Neuronal stem cell (in vitro differentiated cells): ENCODE data around the gene CPEB3.

Experiments used
- DNase-seq: peaks from one replicate; pipeline ENCODE4 v3.0.0-alpha.2; 2013; ENCODE audit warnings: low spot score
- H2AFZ ChIP-seq: one replicate; pipeline ENCODE4 v1.6.1; 2013; ENCODE audit warnings: mild to moderate bottlenecking, low read length, inconsistent platforms
- H2AK5ac ChIP-seq: 2 replicates; pipeline ENCODE4 v1.6.1; 2013; ENCODE audit warnings: low read depth, mild to moderate bottlenecking, inconsistent platforms, low read length, moderate library complexity, mixed read lengths
- H2BK120ac ChIP-seq: 2 replicates; pipeline ENCODE4 v1.6.1; 2013; ENCODE audit warnings: low read depth, mild to moderate bottlenecking, inconsistent platforms, low read length, moderate library complexity, mixed read lengths
- H2BK12ac ChIP-seq: one replicate; pipeline ENCODE4 v1.6.1; 2013; ENCODE audit warnings: low read length, inconsistent platforms
- H2BK15ac ChIP-seq: 2 replicates; pipeline ENCODE4 v1.6.1; 2013; ENCODE audit warnings: mild to moderate bottlenecking, low read length, inconsistent platforms, mixed read lengths
- H2BK5ac ChIP-seq: one replicate; pipeline ENCODE4 v1.6.1; 2013; ENCODE audit warnings: inconsistent platforms, mild to moderate bottlenecking, low read length, moderate library complexity
- H3K14ac ChIP-seq: one replicate; pipeline ENCODE4 v1.6.1; 2013; ENCODE audit warnings: low read length, inconsistent platforms
- H3K18ac ChIP-seq: 2 replicates; pipeline ENCODE4 v1.6.1; 2013; ENCODE audit warnings: low read length, inconsistent platforms
- H3K23ac ChIP-seq: 2 replicates; pipeline ENCODE4 v1.6.1; 2013; ENCODE audit warnings: low read depth, mild to moderate bottlenecking, mixed read lengths, low read length, inconsistent platforms; ENCODE audit not compliant: poor library complexity
- H3K27ac ChIP-seq: replicated peaks from 3 replicates; pipeline ENCODE4 v1.5.1; 2013; ENCODE audit warnings: low read length, inconsistent platforms
- H3K27me3 ChIP-seq, 3 experiments: 2 replicates each; pipeline ENCODE4 v1.6.1; 2013; ENCODE audit warnings: low read length in 3 of 3, mild to moderate bottlenecking in 2 of 3, inconsistent platforms in 1 of 3, low read depth in 1 of 3, mixed read lengths in 1 of 3, moderate library complexity in 1 of 3; ENCODE audit not compliant: control insufficient read depth in 3 of 3, insufficient read depth in 3 of 3
- H3K36me3 ChIP-seq, 2 donors: replicated peaks in 1 of 2; 2 replicates each; pipeline ENCODE4 v1.6.1; 2013; ENCODE audit warnings: low read length in 2 of 2; ENCODE audit not compliant: control insufficient read depth in 2 of 2, insufficient read depth in 2 of 2
- H3K4ac ChIP-seq: 2 replicates; pipeline ENCODE4 v1.6.1; 2013; ENCODE audit warnings: inconsistent platforms, mild to moderate bottlenecking, low read length, moderate library complexity
- H3K4me1 ChIP-seq, 2 donors: 1 replicate in 1 of 2; 2 replicates in 1 of 2; pipeline ENCODE4 v1.6.1; 2013; ENCODE audit warnings: low read length in 2 of 2, low read depth in 1 of 2; ENCODE audit not compliant: control insufficient read depth in 2 of 2, insufficient read depth in 1 of 2
- H3K4me2 ChIP-seq: one replicate; pipeline ENCODE4 v1.6.1; 2013; ENCODE audit warnings: mild to moderate bottlenecking, low read length, inconsistent platforms; ENCODE audit not compliant: insufficient read depth, poor library complexity, severe bottlenecking
- H3K4me3 ChIP-seq, 2 donors: 2 replicates each; pipeline ENCODE4 v1.5.1; 2013; ENCODE audit warnings: low read length in 2 of 2, mild to moderate bottlenecking in 2 of 2, inconsistent platforms in 1 of 2, moderate library complexity in 1 of 2
- H3K79me1 ChIP-seq: one replicate; pipeline ENCODE4 v1.6.1; 2013; ENCODE audit warnings: low read depth, mild to moderate bottlenecking, inconsistent platforms, low read length, moderate library complexity
- H3K9ac ChIP-seq: one replicate; pipeline ENCODE4 v1.6.1; 2013; ENCODE audit warnings: mild to moderate bottlenecking, low read depth, low read length, inconsistent platforms; ENCODE audit not compliant: poor library complexity
- H3K9me3 ChIP-seq, 2 donors: replicated peaks in 1 of 2; 2 replicates each; pipeline versions ENCODE3 to v1.6.1; 2013; ENCODE audit warnings: low read length in 2 of 2, mild to moderate bottlenecking in 2 of 2, inconsistent platforms in 1 of 2, low read depth in 1 of 2, mixed read lengths in 1 of 2, moderate library complexity in 1 of 2; ENCODE audit not compliant: control insufficient read depth in 2 of 2, insufficient read depth in 1 of 2
- H4K8ac ChIP-seq: one replicate; pipeline ENCODE4 v1.6.1; 2013; ENCODE audit warnings: low read depth, mild to moderate bottlenecking, inconsistent platforms, low read length, moderate library complexity
- H4K91ac ChIP-seq: one replicate; pipeline ENCODE4 v1.6.1; 2013; ENCODE audit warnings: low read length, low read depth, mild to moderate bottlenecking, inconsistent platforms; ENCODE audit not compliant: poor library complexity
- WGBS, 2 donors: extraction: QIAGEN DNeasy Blood & Tissue Kit; methylation state at CpG; one replicate each; pipeline ENCODE4 v1.1.7; 2013; ENCODE audit warnings: missing lambda C conversion rate in 2 of 2, mixed read lengths in 1 of 2; ENCODE audit not compliant: insufficient read length in 2 of 2, insufficient replicate concordance in 1 of 2; ENCODE audit errors: extremely low coverage in 2 of 2; 5-methylcytosine and 5-hydroxymethylcytosine counted together

CPEB3 gene

DNA sequence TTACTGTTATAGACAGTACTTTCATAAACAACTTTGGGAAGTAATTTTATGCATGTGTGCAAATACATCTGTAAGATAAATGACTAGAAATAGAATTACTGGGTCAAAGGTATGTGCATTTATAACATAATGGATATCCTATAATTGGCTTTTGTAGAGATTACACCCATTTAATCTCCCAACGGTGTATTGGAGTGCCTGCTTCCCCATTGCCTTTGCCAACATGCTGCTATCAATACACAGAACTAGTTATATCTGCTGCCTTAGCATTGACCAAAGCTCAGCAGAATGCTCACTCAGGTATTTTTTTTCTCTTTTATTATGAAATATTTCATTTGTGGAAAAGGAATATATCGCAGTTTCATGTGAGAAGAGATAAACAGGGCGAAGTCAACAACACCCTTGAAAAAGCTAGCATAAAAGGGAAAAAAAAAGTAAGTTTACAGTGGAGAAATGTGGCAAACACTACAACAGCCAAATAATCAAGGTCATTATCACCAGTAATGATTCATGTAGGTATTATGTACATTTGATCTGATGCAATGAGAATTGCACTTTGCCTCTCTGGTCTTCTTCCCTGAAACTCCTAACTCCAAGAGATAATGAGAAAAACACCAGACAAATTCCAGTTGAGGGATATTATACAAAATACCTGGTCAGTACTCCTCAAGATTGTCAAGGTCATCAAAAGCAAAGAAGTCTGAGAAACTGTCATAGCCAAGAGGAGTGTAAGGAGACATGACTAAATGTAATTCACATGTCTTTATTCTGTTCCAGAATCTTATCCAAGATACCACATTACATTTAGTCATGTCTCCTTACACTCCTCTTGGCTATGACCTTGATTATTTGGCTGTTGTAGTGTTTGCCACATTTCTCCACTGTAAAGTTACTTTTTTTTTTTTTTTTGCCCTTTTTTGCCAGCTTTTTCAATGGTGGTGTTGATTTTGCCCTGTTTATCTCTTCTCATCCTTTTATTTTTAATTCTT is 36.9 kb upstream of the CPEB3 start:
- Histone ChIP-seq H3K79me1 (peaks cover 2% of the 10 kb centered on the region), H3K4me1 (no peaks in the 10 kb centered on the region), H2AK5ac (no peak overlapping the region), H2BK120ac (no peak overlapping the region), H2BK12ac (no peak overlapping the region), H2BK15ac (no peak overlapping the region), H3K23ac (no peak overlapping the region), H3K4ac (no peak overlapping the region), H3K9me3 (no peaks in the 10 kb centered on the region), H3K18ac (no peak overlapping the region), H2AFZ (no peak overlapping the region), H3K4me3 (no peak overlapping the region), H3K14ac (no peak overlapping the region), H2BK5ac (no peak overlapping the region), H3K4me2 (no peak overlapping the region), H4K91ac (no peak overlapping the region), H3K9ac (no peak overlapping the region), H4K8ac (no peak overlapping the region), H3K36me3 (peaks cover 3 to 38% of the 10 kb centered on the region in 2 donors), H3K27me3 (no peaks in the 10 kb centered on the region), H3K27ac (no peak overlapping the region)
- no CpG with 5 or more reads among the region's 3 CpGs for WGBS, 2 donors
- no peak for DNase-seq

DNA sequence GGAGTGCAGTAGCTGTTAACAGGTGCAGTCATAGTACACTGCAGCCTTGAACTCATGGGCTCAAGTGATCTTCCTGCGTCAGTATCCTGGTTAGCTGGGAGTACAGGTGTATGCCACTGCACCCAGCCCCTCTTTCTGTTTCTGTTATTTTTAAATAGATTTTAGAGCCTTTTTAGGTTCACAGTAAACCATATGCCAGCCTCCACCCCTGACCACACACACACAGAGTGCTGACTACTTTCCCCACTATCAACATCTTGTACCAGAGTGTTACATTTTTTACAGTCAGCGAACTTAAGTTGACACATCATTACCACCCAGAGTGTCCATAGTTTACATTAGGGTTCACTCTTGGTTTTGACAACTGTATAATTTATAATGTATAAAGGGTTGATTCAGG is 32.2 kb upstream of the CPEB3 start:
- Histone ChIP-seq H2BK120ac (no peak overlapping the region), H3K23ac (no peak overlapping the region)
- WGBS, 2 donors, result no CpG with 5 or more reads among the region's 2 CpGs

DNA sequence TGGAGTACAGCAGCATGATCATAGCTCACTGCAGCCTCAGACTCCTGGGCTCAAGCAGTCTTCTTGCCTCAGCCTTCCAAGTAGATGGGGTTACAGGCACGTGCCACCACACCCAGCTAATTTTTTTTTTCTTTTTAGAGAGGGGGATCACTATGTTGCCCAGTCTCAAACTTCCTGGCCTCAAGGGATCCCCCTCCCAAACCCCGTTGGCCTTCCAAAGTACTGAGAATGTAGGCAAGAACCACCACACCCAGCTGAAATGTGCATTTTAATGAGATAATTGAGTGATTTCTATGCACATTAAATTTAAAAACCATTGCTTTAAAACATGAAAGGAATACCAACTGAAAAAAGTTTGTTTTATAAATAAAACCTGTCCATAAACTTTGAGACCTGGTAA is 25.7 kb upstream of the CPEB3 start:
- Histone ChIP-seq H3K4me3 (no peak overlapping the region), H3K9ac (no peak overlapping the region), H3K36me3 (peaks cover 7 to 81% of the 10 kb centered on the region in 2 donors), H3K18ac (no peak overlapping the region), H3K4me2 (no peak overlapping the region), H2AFZ (no peak overlapping the region), H3K9me3 (peaks cover 0 to 8% of the 10 kb centered on the region in 2 donors), H3K79me1 (no peaks in the 10 kb centered on the region), H3K14ac (no peak overlapping the region), H2BK12ac (no peak overlapping the region), H2BK5ac (no peak overlapping the region), H3K27me3 (no peaks in the 10 kb centered on the region), H2AK5ac (no peak overlapping the region), H4K8ac (no peak overlapping the region), H2BK120ac (no peak overlapping the region), H3K23ac (no peak overlapping the region), H2BK15ac (no peak overlapping the region), H3K27ac (no peak overlapping the region), H3K4ac (no peak overlapping the region), H3K4me1 (no peaks in the 10 kb centered on the region), H4K91ac (no peak overlapping the region)
- WGBS, 2 donors, result no CpG with 5 or more reads among the region's 2 CpGs
- no peak for DNase-seq

More for the DNA sequence above, 32.2 kb upstream of the CPEB3 start:
- peaks cover 5 to 47% of the 10 kb centered on the region in 2 donors for H3K36me3 ChIP-seq
- H2BK15ac ChIP-seq, result no peak overlapping the region
- H4K8ac ChIP-seq, result no peak overlapping the region
- no peak overlapping the region for H3K4me3 ChIP-seq
- no peak overlapping the region for H2AK5ac ChIP-seq
- no peak overlapping the region for H3K9ac ChIP-seq
- no peak overlapping the region for H3K4ac ChIP-seq
- H2AFZ ChIP-seq, result no peak overlapping the region
- H3K9me3 ChIP-seq, result peaks cover 0 to 8% of the 10 kb centered on the region in 2 donors
- peaks cover 2% of the 10 kb centered on the region for H3K79me1 ChIP-seq
- H2BK12ac ChIP-seq, result no peak overlapping the region
- H3K27ac ChIP-seq, result no peak overlapping the region
- H2BK5ac ChIP-seq, result no peak overlapping the region
- DNase-seq, result no peak
- H3K4me1 ChIP-seq, result no peaks in the 10 kb centered on the region
- no peak overlapping the region for H3K4me2 ChIP-seq
- H4K91ac ChIP-seq, result no peak overlapping the region
- H3K18ac ChIP-seq, result no peak overlapping the region
- H3K27me3 ChIP-seq, result no peaks in the 10 kb centered on the region
- no peak overlapping the region for H3K14ac ChIP-seq

DNA sequence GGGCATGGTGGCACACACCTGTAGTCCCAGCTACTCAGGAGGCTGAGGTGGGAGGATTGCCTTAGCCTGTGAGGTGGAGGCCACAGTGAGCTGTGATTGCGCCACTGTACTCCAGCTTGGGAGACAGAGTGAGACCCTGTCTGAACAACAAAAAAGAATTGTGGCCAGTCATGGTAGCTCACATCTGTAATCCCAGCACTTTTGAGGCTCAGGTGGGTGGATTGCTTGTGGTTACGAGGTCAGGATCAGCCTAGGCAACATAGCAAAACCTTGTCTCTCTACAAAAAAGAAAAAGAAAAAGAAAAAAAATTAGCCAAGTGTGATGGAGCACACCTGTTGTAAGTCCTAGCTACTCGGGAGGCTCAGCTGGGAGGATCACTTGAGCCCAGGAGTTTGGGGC is 22.9 kb upstream of the CPEB3 start:
- no peak overlapping the region for H2BK15ac ChIP-seq
- H3K18ac ChIP-seq, result no peak overlapping the region
- no peak overlapping the region for H2AK5ac ChIP-seq
- no CpG with 5 or more reads among the region's 3 CpGs for WGBS, 2 donors
- H3K14ac ChIP-seq, result no peak overlapping the region
- no peak for DNase-seq
- peaks cover 7 to 82% of the 10 kb centered on the region in 2 donors for H3K36me3 ChIP-seq
- peaks cover 0 to 2% of the 10 kb centered on the region in 2 donors for H3K9me3 ChIP-seq
- H2BK120ac ChIP-seq, result no peak overlapping the region
- H3K27me3 ChIP-seq, result no peaks in the 10 kb centered on the region
- H3K4me1 ChIP-seq, result no peaks in the 10 kb centered on the region
- H3K79me1 ChIP-seq, result no peaks in the 10 kb centered on the region
- no peak overlapping the region for H3K4me3 ChIP-seq
- no peak overlapping the region for H4K91ac ChIP-seq
- H4K8ac ChIP-seq, result no peak overlapping the region
- H3K9ac ChIP-seq, result no peak overlapping the region
- no peak overlapping the region for H2BK12ac ChIP-seq
- no peak overlapping the region for H3K4me2 ChIP-seq
- no peak overlapping the region for H3K4ac ChIP-seq
- H3K27ac ChIP-seq, result no peak overlapping the region
- H3K23ac ChIP-seq, result no peak overlapping the region
- no peak overlapping the region for H2AFZ ChIP-seq
- no peak overlapping the region for H2BK5ac ChIP-seq
